PC-3 (cell line): Measurements from ENCODE around the gene RPN1. TPM values are rescaled to one million over a fixed set of nuclear protein-coding genes. Genes with fewer than 3 reads are reported as not detected.
A peak's percentile ranks its signal among the peaks of the same experiment; 100 is the strongest.

ENCODE experiments used
- ATAC-seq: fragments of 200-7000 bp; cut with Tn5 transposase; 2 replicates; pipeline ENCODE4 v1.9.1; 2020; ENCODE audit warnings: mild to moderate bottlenecking, moderate library complexity
- BruUV-seq: library from RNA; stranded (reverse); fragments of 400-500 nt; replicated peaks from 2 replicates; lab custom pipeline; 2021; lab: Mats Ljungman, UMichigan
- CTCF ChIA-PET: fragments of 300-600 bp; sonication (Branson Sonifier 250); formaldehyde crosslinking; loops from one replicate; lab custom pipeline; 2022; ENCODE audit warnings: antibody characterized with exemption; lab: Charles Lee
- POLR2A ChIA-PET: fragments of 300-600 bp; sonication (Branson Sonifier 250); formaldehyde crosslinking; loops from one replicate; lab custom pipeline; 2022; ENCODE audit warnings: antibody characterized with exemption; ENCODE audit not compliant: unreplicated experiment; lab: Charles Lee
- DNase-seq: peaks from one replicate; pipeline ENCODE4 v3.0.0-alpha.2; 2015
- H2AFZ ChIP-seq: fragments of 300-600 bp; sonication (generic); 2 replicates; pipeline ENCODE4 v1.6.0; 2016; ENCODE audit warnings: antibody characterized with exemption, low read length
- H3F3A ChIP-seq: fragments of 300-600 bp; sonication (generic); one replicate; pipeline ENCODE4 v1.6.0; 2017; ENCODE audit warnings: antibody characterized with exemption, low read length, control low read depth, mild to moderate bottlenecking; ENCODE audit not compliant: unreplicated experiment
- H3K27ac ChIP-seq: fragments of 300-600 bp; sonication (generic); 2 replicates; pipeline ENCODE4 v1.5.1; 2016; ENCODE audit warnings: mild to moderate bottlenecking, low read length
- H3K27me3 ChIP-seq: fragments of 300-600 bp; sonication (generic); 2 replicates; pipeline ENCODE4 v1.6.1; 2016; ENCODE audit warnings: low read length, mixed read lengths
- H3K36me3 ChIP-seq: fragments of 300-600 bp; sonication (generic); 2 replicates; pipeline ENCODE4 v1.6.1; 2016; ENCODE audit warnings: low read depth, mixed run types, low read length, mixed read lengths
- H3K4me1 ChIP-seq: fragments of 300-600 bp; sonication (generic); 2 replicates; pipeline ENCODE4 v1.5.1; 2016; ENCODE audit warnings: low read length; ENCODE audit not compliant: insufficient read depth
- H3K4me2 ChIP-seq: fragments of 300-600 bp; sonication (generic); 2 replicates; pipeline ENCODE4 v1.6.0; 2016; ENCODE audit warnings: low read length
- H3K4me3 ChIP-seq: fragments of 300-600 bp; sonication (generic); 2 replicates; pipeline ENCODE4 v1.5.1; 2016; ENCODE audit warnings: mild to moderate bottlenecking, low read length, mixed read lengths
- H3K79me2 ChIP-seq: fragments of 300-600 bp; sonication (generic); 2 replicates; pipeline ENCODE4 v1.6.1; 2017; ENCODE audit warnings: low read length, mixed read lengths
- H3K9ac ChIP-seq: fragments of 300-600 bp; sonication (generic); 2 replicates; pipeline ENCODE4 v1.6.0; 2016; ENCODE audit warnings: mild to moderate bottlenecking, low read length
- H3K9me2 ChIP-seq: fragments of 300-600 bp; sonication (generic); replicated peaks from 2 replicates; pipeline ENCODE4 v1.6.1; 2016; ENCODE audit warnings: mixed run types, low read length, mixed read lengths
- H3K9me3 ChIP-seq: fragments of 300-600 bp; sonication (generic); 2 replicates; pipeline ENCODE4 v1.6.1; 2016; ENCODE audit warnings: low read length, mixed read lengths
- H4K20me1 ChIP-seq: fragments of 300-600 bp; sonication (generic); 2 replicates; pipeline ENCODE4 v1.6.1; 2016; ENCODE audit warnings: low read length, mixed read lengths
- EZH2 ChIP-seq: fragments of 300-600 bp; sonication (generic); IDR thresholded peaks from one replicate; pipeline ENCODE4 v1.6.1; 2017; ENCODE audit warnings: antibody characterized with exemption, mild to moderate bottlenecking, low read length; ENCODE audit not compliant: unreplicated experiment
- EZH2phosphoT487 ChIP-seq: fragments of 300-600 bp; sonication (generic); IDR thresholded peaks from 2 replicates; pipeline ENCODE4 v1.6.1; 2018; ENCODE audit warnings: mild to moderate bottlenecking, antibody characterized with exemption, low read length, borderline replicate concordance
- intact Hi-C: fragments of 100-400 bp; cut with micrococcal nuclease; formaldehyde crosslinking; loops from 2 replicates; pipeline ENCODE4 v1.9.0; 2023
- total RNA-seq: library from RNA; depleted of rRNA; stranded (reverse); fragments of >200 nt; gene quantifications from 2 replicates; pipeline ENCODE4 v1.2.3, GENCODE V29; 2014
- TF ChIP-seq, protein P1 (sequence below): fragments of 300-600 bp; sonication (generic); conservative IDR thresholded peaks from 2 replicates; pipeline ENCODE4 v1.5.1; 2017; ENCODE audit warnings: antibody characterized with exemption, low read depth, mild to moderate bottlenecking, low read length

RPN1 gene
- total RNA-seq, 1 experiment from 2014 or later, result 262 TPM

DNA sequence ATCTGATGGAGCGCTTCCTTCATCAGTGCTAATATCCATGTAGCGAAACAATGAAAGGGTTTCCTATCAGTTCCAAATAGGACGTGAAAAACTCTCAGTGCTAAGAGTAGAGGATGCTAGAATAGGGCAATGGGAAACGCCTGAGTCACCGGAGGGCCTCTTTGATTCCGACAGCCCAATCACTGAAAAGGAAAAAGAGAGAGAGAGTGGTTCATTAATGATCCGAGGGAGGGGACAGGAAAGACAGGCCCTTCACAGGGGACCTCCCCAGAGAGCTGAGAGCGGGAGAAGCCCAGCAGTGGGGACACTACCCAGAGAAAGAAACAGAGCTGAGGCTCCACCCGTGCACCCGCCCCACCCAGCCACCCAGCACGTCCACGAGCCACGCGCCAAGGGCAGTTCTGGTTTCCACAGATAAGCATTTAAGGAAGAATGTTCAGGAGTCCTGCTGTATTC lies 76.9 kb downstream of the RPN1 start:
- Histone ChIP-seq H3K9me2 (no peaks in the 10 kb centered on the region), H3K27ac (no peak overlapping the region), H3F3A (no peaks in the 10 kb centered on the region), H3K9me3 (no peaks in the 10 kb centered on the region), H3K9ac (no peak overlapping the region), H3K4me3 (no peak overlapping the region), H3K36me3 (no peaks in the 10 kb centered on the region), H4K20me1 (no peaks in the 10 kb centered on the region), H3K4me1 (no peaks in the 10 kb centered on the region), H3K27me3 (no peaks in the 10 kb centered on the region), H3K4me2 (no peak overlapping the region), H3K79me2 (no peaks in the 10 kb centered on the region), H2AFZ (no peak overlapping the region)
- CTCF ChIA-PET, result no interaction called here
- DNase-seq, result no peak
- no TSS peak for BruUV-seq
- intact Hi-C loops, result no loop called here
- ATAC-seq, result no peak
- POLR2A ChIA-PET, result interaction anchor here (0.5 kb wide), 1 partner anchor 1230 kb away, joined by 3 read pairs; no protein-coding TSS in a partner anchor
- TF ChIP-seq, protein P1, sequence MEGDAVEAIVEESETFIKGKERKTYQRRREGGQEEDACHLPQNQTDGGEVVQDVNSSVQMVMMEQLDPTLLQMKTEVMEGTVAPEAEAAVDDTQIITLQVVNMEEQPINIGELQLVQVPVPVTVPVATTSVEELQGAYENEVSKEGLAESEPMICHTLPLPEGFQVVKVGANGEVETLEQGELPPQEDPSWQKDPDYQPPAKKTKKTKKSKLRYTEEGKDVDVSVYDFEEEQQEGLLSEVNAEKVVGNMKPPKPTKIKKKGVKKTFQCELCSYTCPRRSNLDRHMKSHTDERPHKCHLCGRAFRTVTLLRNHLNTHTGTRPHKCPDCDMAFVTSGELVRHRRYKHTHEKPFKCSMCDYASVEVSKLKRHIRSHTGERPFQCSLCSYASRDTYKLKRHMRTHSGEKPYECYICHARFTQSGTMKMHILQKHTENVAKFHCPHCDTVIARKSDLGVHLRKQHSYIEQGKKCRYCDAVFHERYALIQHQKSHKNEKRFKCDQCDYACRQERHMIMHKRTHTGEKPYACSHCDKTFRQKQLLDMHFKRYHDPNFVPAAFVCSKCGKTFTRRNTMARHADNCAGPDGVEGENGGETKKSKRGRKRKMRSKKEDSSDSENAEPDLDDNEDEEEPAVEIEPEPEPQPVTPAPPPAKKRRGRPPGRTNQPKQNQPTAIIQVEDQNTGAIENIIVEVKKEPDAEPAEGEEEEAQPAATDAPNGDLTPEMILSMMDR, result no peak
- TF ChIP-seq EZH2, result no peak
- TF ChIP-seq EZH2phosphoT487, result no peak

DNA sequence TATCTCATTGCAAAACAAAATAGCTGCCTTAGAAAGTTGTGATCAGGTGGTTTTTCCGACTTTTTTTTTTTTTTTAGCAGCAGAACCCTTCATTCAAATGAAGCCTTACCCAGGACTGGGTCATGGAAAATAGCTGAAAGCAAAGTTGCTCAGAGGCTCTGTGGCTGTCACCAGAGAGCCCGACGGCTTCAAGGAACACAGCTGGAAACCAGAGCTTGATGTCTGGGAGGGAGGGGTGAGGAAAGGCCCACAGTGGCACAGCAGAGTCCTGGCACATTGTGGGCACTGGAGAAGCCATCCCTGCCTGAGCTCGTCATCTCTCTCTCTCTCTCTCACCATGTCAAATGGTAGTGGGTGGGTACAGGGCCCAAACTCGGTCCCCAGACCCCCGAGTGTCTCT lies 77.5 kb downstream of the RPN1 start:
- H3F3A ChIP-seq, result no peaks in the 10 kb centered on the region
- no peak overlapping the region for H2AFZ ChIP-seq
- intact Hi-C loops, result no loop called here
- no peaks in the 10 kb centered on the region for H3K9me2 ChIP-seq
- no peak overlapping the region for H3K9ac ChIP-seq
- H3K36me3 ChIP-seq, result no peaks in the 10 kb centered on the region
- H4K20me1 ChIP-seq, result no peaks in the 10 kb centered on the region
- no peaks in the 10 kb centered on the region for H3K4me1 ChIP-seq
- CTCF ChIA-PET, result interaction anchor here (1.0 kb wide), 1 partner anchor 8 kb away, joined by 4 read pairs; no protein-coding TSS in a partner anchor
- no peak overlapping the region for H3K27ac ChIP-seq
- no peaks in the 10 kb centered on the region for H3K79me2 ChIP-seq
- no peak overlapping the region for H3K4me2 ChIP-seq
- no peak for DNase-seq
- BruUV-seq, result no TSS peak
- no peaks in the 10 kb centered on the region for H3K9me3 ChIP-seq
- POLR2A ChIA-PET, result no interaction called here
- no peak for ATAC-seq
- no peak for TF ChIP-seq EZH2phosphoT487
- TF ChIP-seq, protein P1, result no peak
- no peak overlapping the region for H3K4me3 ChIP-seq
- H3K27me3 ChIP-seq, result no peaks in the 10 kb centered on the region

DNA sequence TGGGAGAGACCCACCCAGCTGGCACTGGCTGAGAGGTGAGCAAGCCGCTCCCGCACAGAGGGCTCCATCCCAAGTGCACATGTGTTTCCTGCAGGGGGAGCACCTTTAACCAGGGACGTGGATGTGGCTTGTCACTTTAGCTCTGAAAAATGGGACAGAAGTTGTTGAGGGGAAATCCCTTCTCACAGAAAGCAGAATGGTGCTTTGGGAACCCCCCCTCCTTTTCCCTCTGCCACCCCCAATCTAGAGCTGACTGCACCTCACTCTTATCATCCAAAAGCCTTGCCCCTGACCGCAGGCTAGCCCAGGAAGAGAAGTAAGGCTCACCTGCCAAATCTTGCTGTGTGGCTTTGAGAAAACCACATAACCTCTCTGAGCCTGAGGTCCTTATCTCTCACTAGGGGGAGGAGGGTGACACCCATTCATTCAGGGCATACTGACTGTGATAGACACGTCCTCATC lies 77.9 kb downstream of the RPN1 start:
- no peak overlapping the region for H3K9ac ChIP-seq

More for the DNA sequence above, 77.9 kb downstream of the RPN1 start:
- Histone ChIP-seq H3K9me2 (no peaks in the 10 kb centered on the region), H3K4me2 (no peak overlapping the region), H3K27me3 (no peaks in the 10 kb centered on the region), H3K79me2 (no peaks in the 10 kb centered on the region), H4K20me1 (no peaks in the 10 kb centered on the region), H2AFZ (no peak overlapping the region), H3K4me1 (no peaks in the 10 kb centered on the region), H3F3A (no peaks in the 10 kb centered on the region), H3K36me3 (no peaks in the 10 kb centered on the region), H3K9me3 (no peaks in the 10 kb centered on the region), H3K27ac (no peak overlapping the region), H3K4me3 (no peak overlapping the region)
- ChIA-PET POLR2A (no interaction called here), CTCF (interaction anchor here (1.0 kb wide), 1 partner anchor 9 kb away, joined by 4 read pairs; no protein-coding TSS in a partner anchor)
- intact Hi-C loops, result no loop called here
- TF ChIP-seq EZH2phosphoT487, result no peak
- TF ChIP-seq, protein P1, result peak; percentile 66
- DNase-seq (peak; percentile 59), ATAC-seq (peak; percentile 91)
- BruUV-seq, result no TSS peak
